Measurements from ENCODE around the gene GRIK1.

GRCh38 chr21:29669416-29669815 is 270.4 kb downstream of the GRIK1 start:
- no peak for TF ChIP-seq CTCF (IDR thresholded peaks at IDR 0.05)
- TF ChIP-seq EZH2 (IDR thresholded peaks at IDR 0.05; ENCODE audit: borderline replicate concordance, insufficient read depth, low read depth, low read length, poor library complexity, severe bottlenecking) = no peak
